Measurements from ENCODE around the gene SLC5A6.
"Not testable (repeated sequence)": the region's sequence is repeated elsewhere in the genome, so short reads cannot be mapped to it uniquely, and the experiment has no call there.

DNA sequence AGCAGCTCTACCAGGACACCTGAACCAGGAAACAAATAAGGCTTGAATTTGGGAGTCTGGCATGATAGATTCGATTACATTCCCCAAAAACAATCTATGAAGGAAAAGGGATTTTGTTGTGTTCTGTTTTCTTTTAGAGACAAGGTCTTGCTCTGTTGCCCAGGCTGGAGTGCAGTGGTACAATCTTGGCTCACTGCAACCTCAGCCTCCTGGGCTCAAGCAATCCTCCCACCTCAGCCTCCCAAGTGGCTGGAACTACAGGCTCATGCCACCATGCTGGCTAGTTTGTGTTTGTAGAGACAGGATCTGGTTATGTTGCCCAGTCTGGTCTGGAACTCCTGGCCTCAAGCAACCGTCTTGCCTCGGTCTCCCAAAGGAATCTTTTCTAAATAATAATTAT lies 14.0 kb downstream of the SLC5A6 start:
- not testable (repeated sequence) for TF ChIP-seq NR3C1 (IDR thresholded peaks at IDR 0.05); POLR2A (IDR thresholded peaks at IDR 0.05; ENCODE audit: low read length); FOSL2 (IDR thresholded peaks at IDR 0.05); FOSL2 (CRISPR knock-in tag; IDR thresholded peaks at IDR 0.05); KDM1A (IDR thresholded peaks at IDR 0.05; ENCODE audit: low read depth); RCOR1 (IDR thresholded peaks at IDR 0.05; ENCODE audit: low read depth, low read length)
- TF ChIP-seq, protein P1, sequence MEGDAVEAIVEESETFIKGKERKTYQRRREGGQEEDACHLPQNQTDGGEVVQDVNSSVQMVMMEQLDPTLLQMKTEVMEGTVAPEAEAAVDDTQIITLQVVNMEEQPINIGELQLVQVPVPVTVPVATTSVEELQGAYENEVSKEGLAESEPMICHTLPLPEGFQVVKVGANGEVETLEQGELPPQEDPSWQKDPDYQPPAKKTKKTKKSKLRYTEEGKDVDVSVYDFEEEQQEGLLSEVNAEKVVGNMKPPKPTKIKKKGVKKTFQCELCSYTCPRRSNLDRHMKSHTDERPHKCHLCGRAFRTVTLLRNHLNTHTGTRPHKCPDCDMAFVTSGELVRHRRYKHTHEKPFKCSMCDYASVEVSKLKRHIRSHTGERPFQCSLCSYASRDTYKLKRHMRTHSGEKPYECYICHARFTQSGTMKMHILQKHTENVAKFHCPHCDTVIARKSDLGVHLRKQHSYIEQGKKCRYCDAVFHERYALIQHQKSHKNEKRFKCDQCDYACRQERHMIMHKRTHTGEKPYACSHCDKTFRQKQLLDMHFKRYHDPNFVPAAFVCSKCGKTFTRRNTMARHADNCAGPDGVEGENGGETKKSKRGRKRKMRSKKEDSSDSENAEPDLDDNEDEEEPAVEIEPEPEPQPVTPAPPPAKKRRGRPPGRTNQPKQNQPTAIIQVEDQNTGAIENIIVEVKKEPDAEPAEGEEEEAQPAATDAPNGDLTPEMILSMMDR (IDR thresholded peaks at IDR 0.05): not testable (repeated sequence)
- TF ChIP-seq, protein P2, sequence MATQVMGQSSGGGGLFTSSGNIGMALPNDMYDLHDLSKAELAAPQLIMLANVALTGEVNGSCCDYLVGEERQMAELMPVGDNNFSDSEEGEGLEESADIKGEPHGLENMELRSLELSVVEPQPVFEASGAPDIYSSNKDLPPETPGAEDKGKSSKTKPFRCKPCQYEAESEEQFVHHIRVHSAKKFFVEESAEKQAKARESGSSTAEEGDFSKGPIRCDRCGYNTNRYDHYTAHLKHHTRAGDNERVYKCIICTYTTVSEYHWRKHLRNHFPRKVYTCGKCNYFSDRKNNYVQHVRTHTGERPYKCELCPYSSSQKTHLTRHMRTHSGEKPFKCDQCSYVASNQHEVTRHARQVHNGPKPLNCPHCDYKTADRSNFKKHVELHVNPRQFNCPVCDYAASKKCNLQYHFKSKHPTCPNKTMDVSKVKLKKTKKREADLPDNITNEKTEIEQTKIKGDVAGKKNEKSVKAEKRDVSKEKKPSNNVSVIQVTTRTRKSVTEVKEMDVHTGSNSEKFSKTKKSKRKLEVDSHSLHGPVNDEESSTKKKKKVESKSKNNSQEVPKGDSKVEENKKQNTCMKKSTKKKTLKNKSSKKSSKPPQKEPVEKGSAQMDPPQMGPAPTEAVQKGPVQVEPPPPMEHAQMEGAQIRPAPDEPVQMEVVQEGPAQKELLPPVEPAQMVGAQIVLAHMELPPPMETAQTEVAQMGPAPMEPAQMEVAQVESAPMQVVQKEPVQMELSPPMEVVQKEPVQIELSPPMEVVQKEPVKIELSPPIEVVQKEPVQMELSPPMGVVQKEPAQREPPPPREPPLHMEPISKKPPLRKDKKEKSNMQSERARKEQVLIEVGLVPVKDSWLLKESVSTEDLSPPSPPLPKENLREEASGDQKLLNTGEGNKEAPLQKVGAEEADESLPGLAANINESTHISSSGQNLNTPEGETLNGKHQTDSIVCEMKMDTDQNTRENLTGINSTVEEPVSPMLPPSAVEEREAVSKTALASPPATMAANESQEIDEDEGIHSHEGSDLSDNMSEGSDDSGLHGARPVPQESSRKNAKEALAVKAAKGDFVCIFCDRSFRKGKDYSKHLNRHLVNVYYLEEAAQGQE (IDR thresholded peaks at IDR 0.05): not testable (repeated sequence)
